ENCODE results near the gene AIFM3. TPM values are rescaled to one million over a fixed set of nuclear protein-coding genes. Genes with fewer than 3 reads are reported as not detected.
A peak's percentile ranks its signal among the peaks of the same experiment; 100 is the strongest.

Gene AIFM3
- total RNA-seq, 2 donors from 2014 or later, result 76.9 to 156 TPM

- TF ChIP-seq CTCF (IDR thresholded peaks at IDR 0.05), result no peak
- no peak for DNase-seq
- Histone ChIP-seq H3K27ac (no peak overlapping the region), H3K36me3 (no peaks in the 10 kb centered on the region), H3K9me3 (no peaks in the 10 kb centered on the region), H3K9ac (ENCODE audit: low read depth in 2 of 2, low read length in 2 of 2) (no peak overlapping the region), H3K4me1 (peaks cover 10% of the 10 kb centered on the region), H3K27me3 (no peaks in the 10 kb centered on the region), H3K4me3 (no peak overlapping the region)
- intact Hi-C loops (cut with DNase I), result no loop called here
Measured at GRCh38 chr22:20945578-20945934, 21.5 kb upstream of the AIFM3 start.

GRCh38 chr22:20946080-20946986, 20.7 kb upstream of the AIFM3 start:
- Histone ChIP-seq H3K27me3 (no peaks in the 10 kb centered on the region), H3K4me3 (no peak overlapping the region), H3K36me3 (no peaks in the 10 kb centered on the region), H3K4me1 (peaks cover 16% of the 10 kb centered on the region), H3K9ac (ENCODE audit: low read depth in 2 of 2, low read length in 2 of 2) (no peak overlapping the region), H3K27ac (no peak overlapping the region), H3K9me3 (no peaks in the 10 kb centered on the region)
- DNase-seq, result no peak
- TF ChIP-seq CTCF (IDR thresholded peaks at IDR 0.05), result no peak
- intact Hi-C loops (cut with DNase I), result no loop called here

- Histone ChIP-seq H3K36me3 (no peaks in the 10 kb centered on the region), H3K4me1 (peaks cover 23% of the 10 kb centered on the region), H3K4me3 (no peak overlapping the region), H3K9ac (ENCODE audit: low read depth in 2 of 2, low read length in 2 of 2) (no peak overlapping the region), H3K27ac (no peak overlapping the region), H3K27me3 (no peaks in the 10 kb centered on the region), H3K9me3 (no peaks in the 10 kb centered on the region)
- TF ChIP-seq CTCF (IDR thresholded peaks at IDR 0.05), result no peak
- intact Hi-C loops (cut with DNase I), result no loop called here
- DNase-seq, result no peak
Measured at GRCh38 chr22:20946991-20947390, 20.1 kb upstream of the AIFM3 start.

- Histone ChIP-seq H3K27me3 (no peaks in the 10 kb centered on the region), H3K36me3 (no peaks in the 10 kb centered on the region), H3K9ac (ENCODE audit: low read depth in 2 of 2, low read length in 2 of 2) (no peak overlapping the region), H3K27ac (peak overlapping the region; percentile 37), H3K4me1 (peaks cover 23% of the 10 kb centered on the region), H3K4me3 (no peak overlapping the region), H3K9me3 (no peaks in the 10 kb centered on the region)
- intact Hi-C loops (cut with DNase I), result no loop called here
- TF ChIP-seq CTCF (IDR thresholded peaks at IDR 0.05), result no peak
- DNase-seq, result peak; percentile 53
Measured at GRCh38 chr22:20948450-20948849, 18.6 kb upstream of the AIFM3 start.

GRCh38 chr22:20948989-20949388, 18.1 kb upstream of the AIFM3 start:
- no peaks in the 10 kb centered on the region for H3K27me3 ChIP-seq
- H3K36me3 ChIP-seq, result no peaks in the 10 kb centered on the region
- no peak for TF ChIP-seq CTCF (IDR thresholded peaks at IDR 0.05)
- H3K9ac ChIP-seq (ENCODE audit: low read depth in 2 of 2, low read length in 2 of 2), result no peak overlapping the region
- no peaks in the 10 kb centered on the region for H3K9me3 ChIP-seq
- no peak overlapping the region for H3K4me3 ChIP-seq
- DNase-seq, result no peak
- peaks cover 23% of the 10 kb centered on the region for H3K4me1 ChIP-seq
- intact Hi-C loops (cut with DNase I), result no loop called here
- peak overlapping the region; percentile 37 for H3K27ac ChIP-seq
